SJSA1 (cell line): ENCODE measurements around the gene ARL4A. TPM values are rescaled to one million over a fixed set of nuclear protein-coding genes. Genes with fewer than 3 reads are reported as not detected.

ENCODE experiments used
- DNase-seq, 2 experiments: peaks; one replicate each; pipeline ENCODE4 v3.0.0-alpha.2; 2015 to 2020; ENCODE audit warnings: low spot score in 2 of 2, low read depth in 1 of 2
- H3K27ac ChIP-seq: fragments of 250-450 bp; sonication (Bioruptor Pico); 2 replicates; pipeline ENCODE4 v1.5.1; 2020; ENCODE audit warnings: mild to moderate bottlenecking, moderate library complexity
- H3K27me3 ChIP-seq: fragments of 250-450 bp; sonication (Bioruptor Pico); replicated peaks from 2 replicates; pipeline ENCODE4 v1.5.1; 2020; ENCODE audit warnings: mild to moderate bottlenecking, moderate library complexity
- H3K36me3 ChIP-seq: fragments of 250-450 bp; sonication (Bioruptor Pico); 2 replicates; pipeline ENCODE4 v1.5.1; 2020; ENCODE audit warnings: mild to moderate bottlenecking
- H3K4me1 ChIP-seq: fragments of 250-450 bp; sonication (Bioruptor Pico); replicated peaks from 2 replicates; pipeline ENCODE4 v1.6.1; 2021; ENCODE audit warnings: mild to moderate bottlenecking
- H3K4me3 ChIP-seq: fragments of 250-450 bp; sonication (Bioruptor Pico); 2 replicates; pipeline ENCODE4 v1.5.1; 2020; ENCODE audit warnings: mild to moderate bottlenecking
- H3K9me3 ChIP-seq: fragments of 250-450 bp; sonication (Bioruptor Pico); replicated peaks from 2 replicates; pipeline ENCODE4 v1.5.1; 2020; ENCODE audit warnings: mild to moderate bottlenecking
- total RNA-seq: library from RNA; depleted of rRNA; stranded (reverse); fragments of >200 nt; shearing (Covaris generic); gene quantifications from 2 replicates; pipeline ENCODE4 v1.2.3, GENCODE V29; 2014

Gene ARL4A
- total RNA-seq, 1 experiment from 2014 or later = 29.6 TPM

DNA sequence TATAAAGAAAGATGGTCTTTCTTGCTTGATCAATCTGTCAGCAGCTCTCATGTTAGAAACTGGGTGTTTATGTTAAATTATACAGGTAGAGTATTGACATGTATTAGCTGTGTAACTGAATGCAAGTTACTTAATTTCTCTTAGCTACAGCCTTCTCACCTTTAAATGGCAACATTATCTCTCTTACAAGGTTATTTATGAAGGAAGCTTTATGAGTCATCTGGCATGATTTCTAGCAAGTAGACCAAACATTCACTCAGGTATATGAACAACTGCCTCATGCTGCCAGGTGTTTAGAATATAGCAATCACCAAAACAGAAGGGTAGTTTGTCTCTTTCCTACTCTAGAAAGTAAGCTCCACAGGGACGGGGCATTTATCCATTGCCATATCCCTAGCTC is 8.5 kb downstream of the ARL4A start:
- H3K27ac ChIP-seq = no peak overlapping the region
- H3K27me3 ChIP-seq = no peaks in the 10 kb centered on the region
- no peaks in the 10 kb centered on the region for H3K9me3 ChIP-seq
- no peaks in the 10 kb centered on the region for H3K4me1 ChIP-seq
- DNase-seq = no peak
- no peak overlapping the region for H3K4me3 ChIP-seq
- no peaks in the 10 kb centered on the region for H3K36me3 ChIP-seq

DNA sequence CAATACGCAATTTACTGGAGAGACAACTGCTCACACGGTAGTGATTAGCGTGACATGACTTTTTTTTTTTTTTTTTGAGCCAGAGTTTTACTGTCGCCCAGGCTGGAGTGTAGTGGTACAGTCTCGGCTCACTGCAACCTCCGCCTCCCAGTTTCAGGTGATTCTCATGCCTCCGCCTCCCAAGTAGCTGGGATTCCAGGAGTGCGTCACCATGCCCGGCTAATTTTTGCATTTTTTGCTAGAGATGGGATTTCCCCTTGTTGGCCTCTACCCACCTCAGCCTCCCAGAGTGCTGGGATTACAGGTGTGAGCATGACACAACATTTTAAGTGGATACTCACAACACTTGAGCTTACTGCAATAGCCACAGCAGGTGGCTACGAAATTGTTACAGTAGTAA is 11.9 kb downstream of the ARL4A start:
- no peak for DNase-seq
- H3K9me3 ChIP-seq = no peaks in the 10 kb centered on the region
- no peaks in the 10 kb centered on the region for H3K36me3 ChIP-seq
- H3K4me1 ChIP-seq = no peaks in the 10 kb centered on the region
- no peak overlapping the region for H3K4me3 ChIP-seq
- no peak overlapping the region for H3K27ac ChIP-seq
- H3K27me3 ChIP-seq = no peaks in the 10 kb centered on the region

DNA sequence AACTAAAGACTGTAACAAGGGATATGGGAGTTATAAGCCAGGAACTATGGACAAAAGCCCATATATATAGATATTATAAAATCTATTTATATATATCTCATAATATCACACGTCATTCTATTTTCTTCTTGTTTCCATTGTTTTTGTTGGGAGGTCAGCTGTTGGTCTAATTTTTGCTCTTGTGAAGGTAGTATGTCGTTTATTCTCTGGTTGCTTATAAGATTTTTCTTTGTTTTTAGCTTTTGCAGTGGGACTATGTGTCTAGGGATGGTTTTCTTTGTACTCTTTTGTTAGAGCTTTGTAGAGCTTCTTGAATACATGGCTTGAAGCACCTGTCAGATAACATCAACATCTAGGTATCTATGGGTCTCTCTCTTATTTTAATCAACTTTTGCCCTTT is 14.0 kb downstream of the ARL4A start:
- H3K4me1 ChIP-seq = no peaks in the 10 kb centered on the region

DNA sequence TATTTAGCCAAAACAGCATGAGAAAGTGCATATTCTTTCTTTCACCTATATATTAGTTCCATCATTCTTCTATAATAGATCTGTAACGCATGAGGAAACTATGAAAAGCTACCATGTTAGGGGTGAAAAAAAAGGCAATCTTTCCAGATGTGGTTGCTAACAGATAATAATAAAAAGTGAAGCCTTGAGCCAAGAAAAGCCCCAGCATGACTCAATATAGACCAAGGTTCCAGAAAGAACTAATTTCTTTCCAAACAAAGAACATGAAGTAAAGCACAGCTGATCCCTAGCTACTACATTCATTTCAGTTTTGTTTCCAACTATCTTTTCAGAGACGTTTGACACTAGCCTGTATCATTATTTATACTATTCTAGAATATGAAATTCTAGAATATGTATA is 16.4 kb downstream of the ARL4A start:
- Histone ChIP-seq H3K36me3 (no peaks in the 10 kb centered on the region), H3K9me3 (no peaks in the 10 kb centered on the region), H3K27me3 (no peaks in the 10 kb centered on the region), H3K4me1 (peaks cover 5% of the 10 kb centered on the region), H3K4me3 (no peak overlapping the region), H3K27ac (no peak overlapping the region)
- no peak for DNase-seq

More for the DNA sequence above, 14.0 kb downstream of the ARL4A start:
- Histone ChIP-seq H3K4me3 (no peak overlapping the region), H3K27ac (no peak overlapping the region), H3K36me3 (no peaks in the 10 kb centered on the region), H3K27me3 (no peaks in the 10 kb centered on the region), H3K9me3 (no peaks in the 10 kb centered on the region)
- DNase-seq = no peak

DNA sequence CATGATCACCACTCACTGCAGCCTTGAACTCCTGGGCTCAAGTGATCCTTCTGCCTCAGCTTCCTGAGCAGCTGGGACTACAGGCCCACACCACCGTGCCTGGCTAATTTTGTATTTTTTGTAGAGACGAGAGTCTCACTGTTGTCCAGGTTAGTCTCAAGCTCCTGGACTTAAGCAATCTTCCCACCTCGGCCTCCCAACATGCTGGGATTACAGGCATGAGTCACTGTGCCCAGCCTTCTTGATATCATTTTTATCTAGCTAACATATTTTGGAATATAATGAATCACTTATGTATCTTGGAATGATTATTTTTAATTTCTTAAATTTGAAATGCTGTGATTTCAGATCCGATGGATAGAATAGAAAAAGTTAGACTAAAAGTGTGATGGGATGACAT is 18.4 kb downstream of the ARL4A start:
- Histone ChIP-seq H3K27me3 (no peaks in the 10 kb centered on the region), H3K4me3 (no peak overlapping the region), H3K27ac (no peak overlapping the region), H3K36me3 (no peaks in the 10 kb centered on the region), H3K9me3 (no peaks in the 10 kb centered on the region), H3K4me1 (peaks cover 5% of the 10 kb centered on the region)
- DNase-seq = no peak

DNA sequence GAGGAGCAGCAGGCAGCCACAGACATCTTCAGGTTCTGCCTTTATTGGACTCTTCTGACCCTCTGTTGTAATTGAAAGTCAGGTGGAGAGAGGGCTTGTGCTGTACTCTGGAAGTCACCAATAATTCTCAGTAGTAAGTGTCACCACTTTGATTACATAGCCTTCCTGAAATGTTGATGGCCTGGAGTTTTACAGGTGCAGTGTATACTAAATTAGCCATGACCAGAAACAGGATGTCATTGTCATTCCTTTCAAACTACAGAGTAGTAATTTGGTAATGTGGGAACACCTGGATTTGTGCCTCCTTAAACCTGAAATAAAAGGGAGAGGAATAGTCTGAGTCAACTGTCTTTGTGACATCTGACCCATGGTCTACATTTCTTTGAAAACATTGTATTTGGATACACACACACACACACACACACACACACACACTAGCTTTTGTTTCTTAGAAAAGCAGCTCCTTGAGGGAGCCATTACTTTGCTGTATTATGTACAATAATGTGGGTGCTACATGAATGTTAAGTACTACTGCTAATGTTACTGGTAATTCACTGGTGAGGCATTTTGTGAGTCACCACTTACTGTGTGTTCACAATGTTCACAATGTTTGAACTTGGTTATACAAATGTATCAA is 19.6 kb downstream of the ARL4A start:
- H3K27ac ChIP-seq = no peak overlapping the region
- no peaks in the 10 kb centered on the region for H3K36me3 ChIP-seq
- no peaks in the 10 kb centered on the region for H3K9me3 ChIP-seq
- H3K27me3 ChIP-seq = no peaks in the 10 kb centered on the region
- no peak for DNase-seq
- peaks cover 5% of the 10 kb centered on the region for H3K4me1 ChIP-seq
- H3K4me3 ChIP-seq = no peak overlapping the region

DNA sequence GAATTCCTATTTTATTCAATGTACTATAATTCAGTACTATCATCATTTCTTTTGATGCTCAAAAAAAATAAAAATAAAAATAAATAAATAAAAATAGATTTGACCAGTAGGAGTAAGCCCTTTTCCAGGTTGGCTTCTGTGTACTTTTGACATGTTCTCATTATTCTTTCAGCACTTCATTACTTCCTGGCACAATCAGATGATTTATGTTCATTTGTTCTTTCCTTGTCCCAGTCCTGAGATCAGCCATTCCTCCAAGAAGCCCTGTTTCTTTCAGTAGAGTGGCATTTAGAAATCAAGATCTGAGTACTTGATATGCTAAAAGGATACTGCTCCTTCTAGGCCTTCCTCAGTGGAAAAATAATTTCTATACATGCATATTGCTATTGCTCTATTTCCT is 20.9 kb downstream of the ARL4A start:
- Histone ChIP-seq H3K4me3 (no peak overlapping the region), H3K27me3 (no peaks in the 10 kb centered on the region), H3K36me3 (no peaks in the 10 kb centered on the region), H3K9me3 (no peaks in the 10 kb centered on the region), H3K4me1 (peaks cover 5% of the 10 kb centered on the region), H3K27ac (no peak overlapping the region)
- no peak for DNase-seq

DNA sequence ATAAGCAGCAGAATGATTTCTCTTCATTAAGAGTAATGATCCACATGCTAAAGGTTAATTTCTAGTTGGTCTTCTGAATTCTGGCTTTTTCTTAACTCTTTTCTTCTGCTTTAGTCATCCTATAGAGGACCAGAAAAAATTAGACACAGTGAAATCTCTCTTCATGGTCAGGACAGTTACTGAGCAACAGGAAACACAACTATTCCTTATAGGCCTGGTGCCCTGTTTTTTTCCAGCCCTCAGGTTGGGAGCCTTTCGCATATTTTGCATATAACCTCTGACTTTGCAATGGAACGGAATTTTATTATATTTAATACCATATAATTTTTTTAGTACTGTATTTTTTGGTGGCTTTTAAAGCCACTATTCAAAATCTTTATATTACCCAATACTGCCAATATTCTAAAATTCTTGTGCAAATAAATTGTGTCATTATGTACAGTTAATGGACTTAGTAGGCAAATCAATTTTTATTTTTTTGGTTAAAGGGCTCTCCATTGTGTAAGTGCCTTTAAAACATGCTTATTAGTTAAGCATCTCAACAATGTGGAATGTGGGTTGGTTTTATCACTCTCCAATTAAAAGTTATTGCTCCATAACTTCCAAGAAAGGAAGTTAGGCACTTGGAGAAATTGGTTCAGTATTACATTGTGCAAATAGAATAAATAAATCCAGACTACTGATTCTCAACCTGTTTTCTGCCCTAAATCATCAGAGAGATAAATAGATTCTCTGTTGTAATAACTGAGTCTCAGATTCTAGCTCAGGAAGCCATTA is 22.5 kb downstream of the ARL4A start:
- H3K4me1 ChIP-seq = peaks cover 6% of the 10 kb centered on the region
- no peak overlapping the region for H3K4me3 ChIP-seq
- no peaks in the 10 kb centered on the region for H3K36me3 ChIP-seq
- H3K9me3 ChIP-seq = no peaks in the 10 kb centered on the region
- no peaks in the 10 kb centered on the region for H3K27me3 ChIP-seq
- no peak overlapping the region for H3K27ac ChIP-seq
- DNase-seq = no peak

DNA sequence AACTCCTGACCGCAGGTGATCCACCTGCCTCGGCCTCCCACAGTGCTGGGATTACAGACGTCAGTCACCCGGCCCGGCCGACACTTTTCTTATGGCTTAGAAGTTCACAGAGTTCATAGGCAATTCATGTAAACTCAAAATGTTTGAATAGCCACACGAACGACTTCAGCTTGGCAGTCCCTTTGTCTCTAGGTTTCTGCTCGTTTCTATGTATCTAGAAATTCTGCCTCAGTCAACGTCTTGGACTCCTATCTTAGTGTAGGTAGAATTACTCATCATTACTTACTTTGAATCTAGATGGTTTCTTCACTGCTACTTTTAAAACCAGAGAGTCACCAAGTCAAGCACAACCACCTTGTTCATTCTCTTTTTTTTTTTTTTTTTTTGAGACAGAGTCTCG is 23.7 kb downstream of the ARL4A start:
- H3K36me3 ChIP-seq = no peaks in the 10 kb centered on the region
- no peak for DNase-seq
- no peak overlapping the region for H3K4me3 ChIP-seq
- no peak overlapping the region for H3K27ac ChIP-seq
- H3K4me1 ChIP-seq = peaks cover 14% of the 10 kb centered on the region
- no peaks in the 10 kb centered on the region for H3K9me3 ChIP-seq
- H3K27me3 ChIP-seq = no peaks in the 10 kb centered on the region

DNA sequence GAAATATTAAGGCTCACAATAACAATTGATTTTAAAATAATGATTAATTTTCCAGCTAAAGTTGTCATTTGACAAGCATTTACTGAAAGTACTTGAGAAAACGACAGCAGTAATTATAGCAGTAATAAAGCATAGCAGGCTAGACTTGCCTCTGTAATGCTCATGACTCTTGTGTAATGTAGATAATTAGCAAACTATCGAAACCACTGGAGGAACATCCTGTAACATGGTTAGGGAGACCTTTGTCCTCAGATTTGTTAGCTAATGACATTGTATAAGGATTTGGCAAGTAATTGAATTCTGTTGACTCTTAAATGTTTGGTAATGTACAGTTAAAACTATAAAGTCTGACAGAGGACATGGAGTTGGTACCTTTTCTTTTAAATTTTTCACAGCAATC is 24.8 kb downstream of the ARL4A start:
- no peak for DNase-seq
- no peaks in the 10 kb centered on the region for H3K9me3 ChIP-seq
- peaks cover 17% of the 10 kb centered on the region for H3K4me1 ChIP-seq
- H3K36me3 ChIP-seq = no peaks in the 10 kb centered on the region
- no peaks in the 10 kb centered on the region for H3K27me3 ChIP-seq
- no peak overlapping the region for H3K4me3 ChIP-seq
- H3K27ac ChIP-seq = no peak overlapping the region

DNA sequence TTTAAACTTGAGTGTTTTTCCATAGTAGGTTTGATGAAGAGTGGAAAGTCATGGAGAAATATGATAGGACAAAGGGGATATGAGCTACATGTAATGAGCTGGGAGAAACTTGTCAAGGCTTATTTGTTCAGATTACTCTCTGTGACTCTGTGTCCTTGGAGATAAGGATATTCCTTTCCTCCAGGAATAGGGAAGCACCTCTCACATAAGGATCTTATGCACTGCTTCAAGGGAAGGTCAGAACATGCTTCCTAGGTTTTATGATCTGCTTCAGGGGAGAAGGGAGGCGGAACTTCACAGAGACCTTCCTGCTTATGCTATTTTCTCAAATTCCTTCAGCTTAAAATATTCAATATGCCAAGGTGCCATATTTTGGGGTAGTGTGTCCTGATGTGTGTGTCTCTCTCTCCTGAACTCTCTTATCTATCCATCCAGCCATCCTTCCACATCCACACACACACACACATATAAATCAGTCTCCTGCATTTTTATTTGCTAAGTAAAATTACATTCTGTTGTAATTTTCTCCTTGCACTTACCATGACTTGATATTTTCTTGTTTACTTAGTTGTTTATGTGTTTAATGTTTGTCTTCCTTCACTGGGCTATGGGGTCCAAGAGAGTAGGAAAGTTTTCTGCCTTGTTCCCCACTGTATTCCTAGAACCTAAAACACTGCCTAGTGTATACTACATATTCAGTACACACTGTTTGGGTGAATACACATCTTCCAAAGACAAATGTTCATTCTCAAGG is 26.4 kb downstream of the ARL4A start:
- Histone ChIP-seq H3K36me3 (no peaks in the 10 kb centered on the region), H3K27me3 (no peaks in the 10 kb centered on the region), H3K4me1 (peaks cover 18% of the 10 kb centered on the region), H3K27ac (no peak overlapping the region), H3K4me3 (no peak overlapping the region), H3K9me3 (no peaks in the 10 kb centered on the region)
- DNase-seq = no peak

DNA sequence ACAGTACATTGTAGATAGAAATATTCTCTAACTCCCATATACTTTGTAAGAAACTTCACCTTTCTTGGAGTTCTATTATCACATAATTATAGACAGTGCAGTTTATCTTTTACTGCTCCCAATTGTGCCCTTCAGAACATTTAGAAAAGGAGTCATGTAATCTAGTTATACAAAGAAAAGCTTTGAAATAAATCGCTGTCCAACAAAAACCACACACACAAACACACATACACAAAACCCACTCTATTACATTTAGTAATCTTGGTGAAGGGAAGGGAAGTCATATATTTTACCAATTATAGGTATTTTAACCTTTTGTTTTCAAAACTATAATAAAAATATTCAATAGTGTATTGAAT is 26.9 kb downstream of the ARL4A start:
- Histone ChIP-seq H3K27me3 (no peaks in the 10 kb centered on the region), H3K9me3 (no peaks in the 10 kb centered on the region), H3K36me3 (no peaks in the 10 kb centered on the region), H3K27ac (no peak overlapping the region), H3K4me3 (no peak overlapping the region), H3K4me1 (peaks cover 24% of the 10 kb centered on the region)
- DNase-seq = no peak

DNA sequence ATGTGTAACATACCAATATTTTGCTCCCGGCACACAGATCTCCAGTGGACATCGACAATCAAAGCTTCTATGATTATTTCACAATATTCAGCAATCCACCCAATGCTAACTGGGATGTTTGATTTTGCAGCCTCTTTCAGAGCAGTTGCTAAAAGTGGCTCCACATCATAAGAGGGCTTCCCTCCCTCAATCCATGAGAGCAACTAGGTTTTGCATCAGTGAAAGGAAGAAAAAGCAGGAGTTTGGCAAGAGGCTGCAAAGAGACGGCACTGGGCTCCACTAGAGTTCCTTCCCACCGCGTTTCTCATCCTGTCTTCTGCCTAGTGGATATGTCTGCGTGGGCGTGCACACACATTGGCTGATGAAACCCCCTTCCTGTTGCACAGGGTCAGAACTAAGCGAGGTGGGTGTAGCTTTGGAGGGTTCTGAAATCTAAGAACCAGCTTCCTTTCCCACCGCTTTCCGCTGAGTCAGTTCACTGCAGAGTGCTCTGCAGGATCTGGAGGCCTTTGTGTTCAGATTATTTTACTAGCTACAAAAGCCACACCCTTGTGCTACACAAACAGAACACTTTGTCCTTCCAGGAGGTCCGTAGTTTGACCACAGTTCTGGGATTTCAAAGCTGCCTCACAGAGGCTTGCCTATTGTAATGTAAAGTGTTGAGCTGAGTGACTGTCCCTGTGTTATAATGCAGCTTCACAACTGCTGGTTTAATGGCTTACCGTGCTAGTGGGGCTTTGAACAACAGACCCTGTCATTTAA is 28.1 kb downstream of the ARL4A start:
- Histone ChIP-seq H3K4me1 (peaks cover 29% of the 10 kb centered on the region), H3K27me3 (no peaks in the 10 kb centered on the region), H3K4me3 (peak overlapping the region; percentile 12; the same call in 1 of the 2 replicates), H3K27ac (peak overlapping the region; percentile 54), H3K36me3 (no peaks in the 10 kb centered on the region), H3K9me3 (no peaks in the 10 kb centered on the region)
- DNase-seq = peak; percentile 71 to 77
